Stimulated activated CD8-positive, alpha-beta memory T cell treated with anti-CD3 and anti-CD28 coated beads, Interleukin-12 subunit alpha, Interleukin-12 subunit beta, amount 100 ng/mL, for 24 hours (primary cell): ENCODE measurements around the gene RNF212B.

ENCODE experiments used
- DNase-seq: peaks from one replicate; pipeline ENCODE4 v3.0.0-alpha.2; 2020; ENCODE audit errors: extremely low read depth

The RNF212B gene

DNA sequence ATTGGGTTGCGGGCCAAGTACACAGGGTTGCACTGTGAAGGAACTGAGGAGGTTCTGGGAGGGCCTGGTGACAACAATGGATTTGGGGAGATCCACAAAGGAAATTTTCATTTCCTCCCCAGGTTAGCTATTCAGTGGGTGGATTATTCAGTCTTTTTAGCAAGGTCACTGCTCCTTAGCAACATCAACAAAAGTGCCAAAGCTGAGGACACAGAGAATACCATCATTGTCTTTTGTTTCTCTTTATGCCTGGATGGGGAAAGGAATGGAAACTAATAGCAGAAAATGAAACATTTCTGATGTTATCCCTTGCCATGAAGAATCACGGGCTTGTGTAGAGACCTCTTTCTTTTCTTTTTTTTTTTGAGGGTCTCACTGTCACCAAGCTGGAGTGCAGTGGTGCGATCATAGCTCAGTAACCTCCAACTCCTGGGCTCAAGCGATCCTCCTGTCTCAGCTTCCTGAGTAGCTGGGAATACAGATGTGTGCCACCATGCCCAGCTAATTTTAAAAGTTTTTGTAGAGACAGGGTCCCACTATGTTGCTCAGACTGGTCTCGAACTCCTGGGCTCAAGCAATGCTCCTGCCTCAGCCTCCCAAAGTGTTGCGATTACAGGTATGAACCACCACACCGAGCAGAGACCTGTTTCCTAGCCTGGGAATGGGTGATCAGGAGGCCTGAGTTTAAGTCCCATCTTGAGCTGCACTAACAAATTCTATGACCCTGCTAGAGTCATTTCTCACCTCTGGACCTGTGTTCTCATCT lies 58.5 kb downstream of the RNF212B start:
- DNase-seq, result no peak

DNA sequence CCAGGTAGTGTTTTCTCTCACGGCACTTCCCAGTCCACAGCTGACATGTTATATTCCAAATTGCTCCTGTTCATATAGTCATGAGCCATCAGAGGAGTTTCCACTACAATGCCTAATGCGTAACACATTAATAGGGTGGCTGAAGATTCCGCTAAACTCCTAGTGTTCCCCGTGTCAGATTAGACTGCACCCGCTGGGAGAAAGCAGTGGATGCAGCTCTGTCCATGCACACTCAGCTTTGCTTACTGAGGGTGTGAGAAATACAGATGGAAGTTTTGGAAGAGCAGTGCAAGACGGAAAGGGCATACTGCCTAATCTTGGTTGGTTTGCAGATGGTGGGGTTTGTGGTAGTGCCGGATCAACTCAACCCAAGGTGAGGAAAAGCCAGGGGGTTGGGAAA lies 59.4 kb downstream of the RNF212B start:
- DNase-seq, result no peak

DNA sequence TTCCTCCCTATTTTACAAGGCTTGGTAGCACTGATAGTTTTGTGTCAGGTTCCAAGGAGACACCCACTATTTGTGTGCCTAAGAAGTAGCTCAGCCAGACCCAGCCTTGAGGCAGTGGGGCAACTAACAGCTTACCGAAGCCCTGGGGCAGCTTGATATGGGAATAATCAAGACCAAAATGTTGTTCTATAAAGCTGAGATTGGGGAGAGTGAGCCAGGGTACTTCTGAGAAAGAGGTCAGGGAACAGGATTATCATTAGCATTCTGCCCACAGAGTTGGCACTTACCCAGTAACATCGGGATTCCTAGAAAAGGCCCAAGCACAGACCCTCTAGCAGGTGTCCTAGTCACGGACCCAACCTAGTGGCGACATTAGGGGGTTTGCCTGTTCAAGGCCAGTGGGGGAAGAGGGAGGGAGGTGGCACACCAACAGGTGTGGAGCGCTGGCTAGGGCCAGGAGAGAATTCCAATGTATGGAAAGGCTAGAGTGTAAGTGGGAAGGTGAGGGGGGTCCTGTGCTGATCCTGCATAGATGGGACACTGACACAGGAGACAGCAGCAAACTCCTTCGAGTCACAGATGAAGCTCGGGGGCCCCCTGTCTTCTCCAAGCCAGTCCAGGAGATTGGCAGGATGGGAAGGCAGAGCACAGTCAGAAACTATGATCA lies 60.0 kb downstream of the RNF212B start:
- DNase-seq, result no peak

GRCh38 chr14:23299211-23299957 lies 61.6 kb downstream of the RNF212B start:
- DNase-seq, result no peak

GRCh38 chr14:23299986-23300686 lies 62.4 kb downstream of the RNF212B start:
- no peak for DNase-seq

- no peak for DNase-seq
These were observed 63.0 kb downstream of the RNF212B start for GRCh38 chr14:23300687-23301223.

GRCh38 chr14:23301288-23301968 lies 63.7 kb downstream of the RNF212B start:
- DNase-seq, result peak; percentile 89

- DNase-seq, result no peak
These were observed 64.2 kb downstream of the RNF212B start for GRCh38 chr14:23301969-23302289.

GRCh38 chr14:23302290-23303225 lies 64.8 kb downstream of the RNF212B start, which contains the start of gene PPP1R3E:
PPP1R3E (minus strand) TSS chr14:23302859; CDS start chr14:23302576, 283 bp downstream.
- peak; percentile 60 for DNase-seq

GRCh38 chr14:23306412-23307145 lies 68.8 kb downstream of the RNF212B start, which contains the start of gene BCL2L2:
BCL2L2 (plus strand) TSS chr14:23306833; CDS start chr14:23307768, 935 bp downstream.
- no peak for DNase-seq

DNA sequence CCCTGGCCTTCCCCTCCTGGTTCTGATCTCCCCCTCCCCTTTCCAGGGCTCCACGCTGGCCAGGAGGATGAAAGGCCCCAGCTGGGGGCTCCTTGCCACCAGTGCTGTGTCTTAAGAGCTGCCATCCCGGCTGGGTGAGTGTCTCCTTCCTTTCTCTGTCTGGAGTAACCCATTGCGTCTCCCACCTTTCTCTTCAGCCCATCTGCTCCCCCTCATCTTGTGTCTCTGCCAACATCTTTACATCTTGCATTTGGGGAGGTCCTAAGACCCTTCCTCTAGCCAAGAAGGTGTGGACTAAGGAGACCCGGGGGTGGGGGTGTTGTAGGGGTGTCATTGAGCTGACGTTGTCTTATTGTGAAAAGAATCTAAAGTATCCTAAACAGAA lies 69.4 kb downstream of the RNF212B start:
- DNase-seq, result no peak

GRCh38 chr14:23307687-23308644 lies 70.2 kb downstream of the RNF212B start:
- DNase-seq, result no peak

DNA sequence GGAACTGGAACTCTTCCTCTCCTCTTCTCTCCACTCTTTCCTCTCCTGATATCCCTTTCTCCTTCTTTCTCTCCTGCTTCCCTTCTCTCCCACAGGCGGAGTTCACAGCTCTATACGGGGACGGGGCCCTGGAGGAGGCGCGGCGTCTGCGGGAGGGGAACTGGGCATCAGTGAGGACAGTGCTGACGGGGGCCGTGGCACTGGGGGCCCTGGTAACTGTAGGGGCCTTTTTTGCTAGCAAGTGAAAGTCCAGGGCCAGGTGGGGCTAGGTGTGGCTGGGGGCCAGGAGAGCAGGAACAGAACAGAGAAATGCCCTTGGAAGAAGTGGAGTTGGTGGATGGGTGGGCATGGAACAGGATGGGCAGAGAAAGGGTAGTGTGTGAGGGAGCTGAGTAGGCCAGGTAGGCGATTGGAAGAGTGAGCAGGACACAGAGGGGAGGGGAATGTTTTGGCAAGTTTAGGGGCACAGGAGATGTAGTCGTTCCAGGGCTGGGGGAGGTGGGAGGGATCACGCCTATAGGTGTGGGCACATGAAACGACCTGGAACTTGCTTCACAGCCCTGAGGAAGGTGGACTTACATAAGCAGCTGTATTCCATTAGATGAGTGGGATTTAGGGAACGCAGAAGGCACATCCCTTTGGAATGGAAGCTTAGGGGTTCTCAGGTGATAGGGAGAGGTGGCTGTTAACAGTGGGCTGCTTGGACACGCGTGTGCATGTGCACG lies 71.1 kb downstream of the RNF212B start:
- no peak for DNase-seq

- DNase-seq, result no peak
These were observed 72.8 kb downstream of the RNF212B start for GRCh38 chr14:23310546-23310945.

DNA sequence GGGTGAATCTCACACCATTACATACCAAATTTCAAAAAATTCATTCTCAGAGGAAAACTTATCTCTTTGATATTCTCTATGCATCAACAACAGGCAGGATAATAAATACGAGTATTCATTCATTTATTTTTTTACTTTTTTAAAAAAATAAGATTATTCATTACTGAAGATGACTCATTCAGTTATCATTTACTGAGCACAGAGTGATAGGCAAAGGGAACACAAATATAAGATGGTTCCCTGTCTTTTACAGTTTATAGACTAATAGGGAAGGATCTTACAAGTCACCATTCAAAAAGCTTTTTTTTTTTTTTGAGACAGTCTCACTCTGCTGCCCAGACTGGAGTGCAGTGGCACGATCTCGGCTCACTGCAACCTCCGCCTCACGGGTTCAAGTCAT lies 78.6 kb downstream of the RNF212B start:
- no peak for DNase-seq

DNA sequence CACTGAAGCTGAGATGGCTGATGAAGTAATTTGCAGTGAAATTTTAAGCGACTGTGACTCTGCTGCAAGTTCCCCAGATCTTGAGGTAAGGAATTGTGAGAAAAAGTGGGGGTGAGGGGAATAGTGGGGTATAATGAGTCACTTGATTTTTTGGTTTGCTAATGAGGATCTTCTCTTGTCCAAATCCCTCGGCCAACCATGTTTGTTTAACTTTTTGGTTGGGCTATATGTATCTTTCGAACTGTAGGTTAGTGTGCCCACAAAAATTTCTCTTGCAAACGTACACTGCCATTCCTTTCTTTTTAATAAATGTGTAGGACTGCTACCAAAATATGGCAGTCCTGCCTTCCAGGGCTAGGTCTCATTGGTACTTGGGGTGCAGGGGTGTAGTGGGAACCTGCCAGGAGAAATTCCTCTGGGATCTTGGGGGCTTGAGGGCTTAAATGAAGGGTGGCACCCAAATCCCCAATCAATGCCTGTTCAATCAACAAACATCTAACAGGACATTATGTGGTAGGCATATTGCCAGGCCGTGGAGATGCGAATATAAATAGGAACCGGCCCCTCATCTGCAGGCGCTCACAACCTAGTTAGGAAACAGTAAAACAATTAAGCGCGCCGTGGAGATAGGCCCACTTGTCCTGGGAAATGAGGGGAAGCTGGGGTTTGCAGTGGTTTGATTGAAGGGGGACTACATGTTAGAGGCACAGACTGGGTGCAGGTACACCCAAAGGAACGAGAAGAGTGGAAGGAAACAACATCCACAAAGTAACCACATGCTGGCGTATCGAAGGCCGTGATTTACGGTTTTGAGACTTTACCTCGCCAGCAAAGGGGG lies 82.2 kb downstream of the RNF212B start:
- no peak for DNase-seq
